SK-N-DZ (cell line): ENCODE results near the gene MCMBP.

Experiments used
- DNase-seq: peaks from one replicate; pipeline ENCODE4 v3.0.0-alpha.2; 2015; ENCODE audit warnings: low spot score

The MCMBP gene

GRCh38 chr10:119786117-119786769 lies 86.4 kb downstream of the MCMBP start:
- DNase-seq = no peak

GRCh38 chr10:119784340-119785067 lies 88.1 kb downstream of the MCMBP start:
- DNase-seq = no peak

- no peak for DNase-seq
These were observed 89.0 kb downstream of the MCMBP start for GRCh38 chr10:119783665-119784027.

GRCh38 chr10:119782981-119783664 lies 89.5 kb downstream of the MCMBP start:
- DNase-seq = no peak

GRCh38 chr10:119781498-119781897 lies 91.1 kb downstream of the MCMBP start:
- DNase-seq = no peak

- DNase-seq = no peak
These were observed 91.7 kb downstream of the MCMBP start for GRCh38 chr10:119780879-119781480.
